SK-N-SH treated with all-trans-retinoic acid at 6 μM for 48 hours (cell line): Measurements from ENCODE around the gene GABPA.

ENCODE experiments used
- ATAC-seq: fragments of 200-7000 bp; cut with Tn5 transposase; 3 replicates; pipeline ENCODE4 v1.9.1; 2020; ENCODE audit warnings: mild to moderate bottlenecking, moderate library complexity
- ARNTL ChIP-seq: fragments of 450-650 bp; formaldehyde crosslinking; IDR thresholded peaks from 2 replicates; pipeline ENCODE4 v1.5.0; 2020; ENCODE audit warnings: low read depth, mild to moderate bottlenecking, moderate library complexity, borderline replicate concordance
- BACH2 ChIP-seq: fragments of 250-450 bp; sonication (Bioruptor Pico); IDR thresholded peaks from 2 replicates; pipeline ENCODE4 v1.9.0; 2021; ENCODE audit warnings: mild to moderate bottlenecking, borderline replicate concordance
- CREB5 ChIP-seq: fragments of 250-450 bp; sonication (Bioruptor Pico); IDR thresholded peaks from 2 replicates; pipeline ENCODE4 v1.5.1; 2020; ENCODE audit warnings: low read depth, mild to moderate bottlenecking, moderate library complexity
- CSRNP3 ChIP-seq: fragments of 250-450 bp; sonication (Bioruptor Pico); IDR thresholded peaks from 2 replicates; pipeline ENCODE4 v1.5.1; 2021; ENCODE audit warnings: mild to moderate bottlenecking, moderate library complexity
- ESRRG ChIP-seq: fragments of 250-450 bp; sonication (Bioruptor Pico); IDR thresholded peaks from 2 replicates; pipeline ENCODE4 v1.6.1; 2021; ENCODE audit warnings: mild to moderate bottlenecking
- GLIS3 ChIP-seq: fragments of 250-450 bp; sonication (Bioruptor Pico); IDR thresholded peaks from 2 replicates; pipeline ENCODE4 v1.5.0; 2020; ENCODE audit warnings: mild to moderate bottlenecking, moderate library complexity
- ISL1 ChIP-seq: fragments of 250-450 bp; sonication (Bioruptor Pico); IDR thresholded peaks from 2 replicates; pipeline ENCODE4 v2.1.2; 2022; ENCODE audit warnings: mild to moderate bottlenecking, moderate library complexity
- OSR1 ChIP-seq: fragments of 250-450 bp; sonication (Bioruptor Pico); IDR thresholded peaks from 2 replicates; pipeline ENCODE4 v1.8.0; 2022; ENCODE audit warnings: moderate library complexity, mild to moderate bottlenecking, inconsistent platforms
- PATZ1 ChIP-seq: fragments of 250-450 bp; sonication (Bioruptor Pico); IDR thresholded peaks from 2 replicates; pipeline ENCODE4 v1.8.0; 2020; ENCODE audit warnings: mild to moderate bottlenecking, moderate library complexity, borderline replicate concordance
- POU6F1 ChIP-seq: fragments of 250-450 bp; sonication (Bioruptor Pico); IDR thresholded peaks from 2 replicates; pipeline ENCODE4 v1.8.0; 2021; ENCODE audit warnings: low read depth, mild to moderate bottlenecking, moderate library complexity, borderline replicate concordance
- PPARA ChIP-seq: fragments of 250-450 bp; sonication (Bioruptor Pico); IDR thresholded peaks from 2 replicates; pipeline ENCODE4 v1.5.0; 2020; ENCODE audit warnings: mild to moderate bottlenecking, borderline replicate concordance
- RARB ChIP-seq: fragments of 250-450 bp; sonication (Bioruptor Pico); IDR thresholded peaks from 2 replicates; pipeline ENCODE4 v1.8.0; 2021; ENCODE audit warnings: mild to moderate bottlenecking, moderate library complexity
- SNAI2 ChIP-seq: fragments of 250-450 bp; sonication (Bioruptor Pico); IDR thresholded peaks from 2 replicates; pipeline ENCODE4 v1.5.0; 2020; ENCODE audit warnings: mild to moderate bottlenecking, moderate library complexity
- TCF4 ChIP-seq: fragments of 250-450 bp; sonication (Bioruptor Pico); IDR thresholded peaks from 2 replicates; pipeline ENCODE4 v1.8.0; 2021; ENCODE audit warnings: mild to moderate bottlenecking, moderate library complexity, borderline replicate concordance
- TOX ChIP-seq: fragments of 250-450 bp; sonication (Bioruptor Pico); IDR thresholded peaks from 2 replicates; pipeline ENCODE4 v1.8.0; 2021; ENCODE audit warnings: mild to moderate bottlenecking, moderate library complexity, borderline replicate concordance
- TSHZ2 ChIP-seq: fragments of 250-450 bp; sonication (Bioruptor Pico); IDR thresholded peaks from 2 replicates; pipeline ENCODE4 v1.5.0; 2020; ENCODE audit warnings: mild to moderate bottlenecking, moderate library complexity
- ZFP3 ChIP-seq: fragments of 250-450 bp; sonication (Bioruptor Pico); IDR thresholded peaks from 2 replicates; pipeline ENCODE4 v1.5.0; 2020; ENCODE audit warnings: mild to moderate bottlenecking, moderate library complexity
- ZFP30 ChIP-seq: fragments of 450-650 bp; formaldehyde crosslinking; IDR thresholded peaks from 2 replicates; pipeline ENCODE4 v1.5.0; 2022; ENCODE audit warnings: mild to moderate bottlenecking, moderate library complexity
- ZNF565 ChIP-seq: fragments of 450-650 bp; formaldehyde crosslinking; conservative IDR thresholded peaks from 2 replicates; pipeline ENCODE4 v1.5.0; 2020; ENCODE audit warnings: low read depth, mild to moderate bottlenecking, moderate library complexity
- ZNF70 ChIP-seq: fragments of 450-650 bp; formaldehyde crosslinking; IDR thresholded peaks from 2 replicates; pipeline ENCODE4 v1.5.0; 2020; ENCODE audit warnings: mild to moderate bottlenecking, moderate library complexity

Gene GABPA

GRCh38 chr21:25750085-25750484, 15.3 kb downstream of the GABPA start (continued):
- TF ChIP-seq TSHZ2 (CRISPR knock-in tag) = no peak

GRCh38 chr21:25752416-25752815, 17.6 kb downstream of the GABPA start:
- no peak for ATAC-seq
- no peak for TF ChIP-seq PPARA (CRISPR knock-in tag)
- TF ChIP-seq CSRNP3 (CRISPR knock-in tag) = no peak
- no peak for TF ChIP-seq PATZ1 (CRISPR knock-in tag)
- TF ChIP-seq TCF4 (CRISPR knock-in tag) = no peak
- TF ChIP-seq BACH2 = no peak
- no peak for TF ChIP-seq POU6F1 (CRISPR knock-in tag)
- no peak for TF ChIP-seq ZFP3 (CRISPR knock-in tag)
- TF ChIP-seq ZFP30 (CRISPR knock-in tag) = no peak
- no peak for TF ChIP-seq CREB5 (CRISPR knock-in tag)
- TF ChIP-seq ZNF70 (CRISPR knock-in tag) = no peak
- no peak for TF ChIP-seq ESRRG (CRISPR knock-in tag)
- TF ChIP-seq RARB (CRISPR knock-in tag) = no peak
- no peak for TF ChIP-seq TSHZ2 (CRISPR knock-in tag)
- no peak for TF ChIP-seq TOX (CRISPR knock-in tag)
- no peak for TF ChIP-seq GLIS3 (CRISPR knock-in tag)

GRCh38 chr21:25756190-25756932, 21.6 kb downstream of the GABPA start:
- TF ChIP-seq ESRRG (CRISPR knock-in tag) = no peak
- no peak for TF ChIP-seq SNAI2 (CRISPR knock-in tag)
- no peak for TF ChIP-seq ARNTL (CRISPR knock-in tag)
- no peak for TF ChIP-seq RARB (CRISPR knock-in tag)
- no peak for TF ChIP-seq ZNF565 (CRISPR knock-in tag)
- no peak for TF ChIP-seq ISL1 (CRISPR knock-in tag)
- no peak for TF ChIP-seq BACH2
- no peak for TF ChIP-seq ZFP3 (CRISPR knock-in tag)
- TF ChIP-seq ZFP30 (CRISPR knock-in tag) = no peak
- TF ChIP-seq OSR1 (CRISPR knock-in tag) = no peak
- TF ChIP-seq ZNF70 (CRISPR knock-in tag) = no peak
- no peak for ATAC-seq
